Measurements from ENCODE around the gene COASY. TPM values are rescaled to one million over a fixed set of nuclear protein-coding genes. Genes with fewer than 3 reads are reported as not detected.

COASY gene
- total RNA-seq = 10 to 100 TPM; 74.5 to 98.7 (median 87.8) TPM
- long read RNA-seq, donor 1, transcript COASY-201 (9 exons, 2,458 nt) = major isoform, 47 of 78 reads
- long read RNA-seq, donor 1, partial matches to known transcripts = 12 of 78 reads
- long read RNA-seq, donor 1, other reads (novel, unspliced or antisense) = 13 of 78 reads
- long read RNA-seq, donor 2, transcript COASY-202 (10 exons, 2,071 nt) = major isoform, 17 of 45 reads
- long read RNA-seq, donor 2, transcript COASY-201 (9 exons, 2,458 nt) = major isoform, 17 of 45 reads
- long read RNA-seq, donor 2, partial matches to known transcripts = 2 of 45 reads
- long read RNA-seq, donor 2, other reads (novel, unspliced or antisense) = 9 of 45 reads

- intact Hi-C loops (cut with DNase I, micrococcal nuclease) = no loop called here
- Histone ChIP-seq H3K4me1 (ENCODE audit: low read depth) (peaks cover 40% of the 10 kb centered on the region), H3K9me3 (no peaks in the 10 kb centered on the region), H3K4me3 (peak within 1 kb of the TSS; percentile 71), H3K36me3 (ENCODE audit: low read depth) (no peaks in the 10 kb centered on the region)
- ATAC-seq (peak; percentile 85), DNase-seq (peak; percentile 97)
- TF ChIP-seq CTCF (IDR thresholded peaks at IDR 0.05) = no peak
Observed at GRCh38 chr17:42561897-42562387, at the start of gene COASY. Gene COASY, plus strand, starts transcription at chr17:42562148. Its CDS starts 475 bp downstream, at chr17:42562623.

DNA sequence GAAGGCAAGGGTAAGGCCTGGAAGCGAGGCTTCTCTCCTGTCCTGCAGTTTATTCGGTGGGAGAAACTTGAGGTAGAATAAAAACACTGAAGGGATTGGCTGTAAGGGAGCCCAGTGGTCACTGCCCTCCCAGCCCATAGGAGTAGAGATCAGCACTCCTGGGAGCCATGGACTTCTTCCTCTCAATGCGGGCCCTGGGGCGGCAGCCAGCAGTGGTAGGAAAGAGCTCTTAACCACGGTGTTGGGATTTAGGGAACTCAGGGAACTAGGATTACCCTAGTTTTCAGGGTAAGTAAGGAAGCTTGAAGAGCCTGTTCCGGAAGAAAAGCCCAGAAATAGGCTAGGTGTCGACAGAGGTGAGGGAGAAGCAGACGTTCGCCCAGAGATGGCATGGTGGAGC, 49.7 kb upstream of the COASY start:
- peaks cover 9% of the 10 kb centered on the region for H3K4me1 ChIP-seq (ENCODE audit: low read depth)
- ATAC-seq (no peak), DNase-seq (no peak)
- no peaks in the 10 kb centered on the region for H3K9me3 ChIP-seq
- no peak for TF ChIP-seq CTCF (IDR thresholded peaks at IDR 0.05)
- no peak overlapping the region for H3K4me3 ChIP-seq
- no peaks in the 10 kb centered on the region for H3K36me3 ChIP-seq (ENCODE audit: low read depth)
- intact Hi-C loops (cut with DNase I, micrococcal nuclease) = loop anchor here (10.0 kb wide), 2 partner anchors 87 to 187 kb away; partner anchors contain the start of gene CAVIN1 (in 1 of the 2)

DNA sequence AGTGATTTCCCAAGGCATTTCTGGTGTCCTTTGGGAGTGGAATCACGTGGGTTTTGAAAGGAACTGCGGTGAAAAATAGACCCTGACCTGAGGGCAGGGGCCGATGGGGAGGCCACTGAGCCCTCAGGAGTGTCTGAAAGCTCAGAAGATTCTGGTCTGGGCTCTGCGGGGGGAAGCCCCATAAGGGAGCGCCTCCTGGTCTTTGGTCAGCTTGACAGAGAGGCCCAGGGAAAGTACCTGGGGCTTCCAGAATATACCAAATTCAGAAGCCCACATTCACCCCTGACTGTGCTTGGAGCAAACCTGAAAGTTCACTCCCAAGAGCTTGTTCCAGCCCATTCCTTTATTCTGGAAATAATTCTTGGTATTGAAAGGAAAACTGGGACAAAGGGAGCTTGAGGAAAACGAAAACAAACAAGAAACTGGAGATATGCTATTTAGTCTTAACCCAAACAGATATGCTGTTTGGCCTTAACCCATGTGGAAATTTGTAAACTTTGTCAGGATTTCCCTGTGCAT, 49.2 kb upstream of the COASY start:
- no peak for TF ChIP-seq CTCF (IDR thresholded peaks at IDR 0.05)
- ATAC-seq (no peak), DNase-seq (no peak)
- Histone ChIP-seq H3K4me3 (no peak overlapping the region), H3K36me3 (ENCODE audit: low read depth) (no peaks in the 10 kb centered on the region), H3K4me1 (ENCODE audit: low read depth) (peaks cover 15% of the 10 kb centered on the region), H3K9me3 (no peaks in the 10 kb centered on the region)
- intact Hi-C loops (cut with DNase I, micrococcal nuclease) = loop anchor here (10.0 kb wide), 2 partner anchors 88 to 188 kb away; partner anchors contain the start of gene CAVIN1 (in 1 of the 2)

GRCh38 chr17:42513686-42514085, 48.3 kb upstream of the COASY start:
- no peaks in the 10 kb centered on the region for H3K36me3 ChIP-seq (ENCODE audit: low read depth)
- intact Hi-C loops (cut with DNase I, micrococcal nuclease) = loop anchor here (10.0 kb wide), 2 partner anchors 89 to 189 kb away; partner anchors contain the start of gene CAVIN1 (in 1 of the 2)

GRCh38 chr17:42514279-42514678, 47.7 kb upstream of the COASY start:
- no peak for TF ChIP-seq CTCF (IDR thresholded peaks at IDR 0.05)
- H3K4me3 ChIP-seq = no peak overlapping the region
- DNase-seq (no peak), ATAC-seq (no peak)
- intact Hi-C loops (cut with DNase I, micrococcal nuclease) = loop anchor here (10.0 kb wide), 2 partner anchors 89 to 189 kb away; partner anchors contain the start of gene CAVIN1 (in 1 of the 2)
- no peaks in the 10 kb centered on the region for H3K36me3 ChIP-seq (ENCODE audit: low read depth)
- no peaks in the 10 kb centered on the region for H3K9me3 ChIP-seq
- H3K4me1 ChIP-seq (ENCODE audit: low read depth) = peaks cover 25% of the 10 kb centered on the region

More at GRCh38 chr17:42513686-42514085, 48.3 kb upstream of the COASY start:
- Histone ChIP-seq H3K9me3 (no peaks in the 10 kb centered on the region), H3K4me3 (no peak overlapping the region), H3K4me1 (ENCODE audit: low read depth) (peaks cover 24% of the 10 kb centered on the region)
- TF ChIP-seq CTCF (IDR thresholded peaks at IDR 0.05) = no peak
- ATAC-seq (no peak), DNase-seq (no peak)

Measured in mucosa of descending colon (tissue), 3 donors.